ENCODE measurements around the gene ATXN1. TPM values are rescaled to one million over a fixed set of nuclear protein-coding genes. Genes with fewer than 3 reads are reported as not detected.

Gene ATXN1
- total RNA-seq, 1 experiment from 2014 or later: 8.1 TPM

DNA sequence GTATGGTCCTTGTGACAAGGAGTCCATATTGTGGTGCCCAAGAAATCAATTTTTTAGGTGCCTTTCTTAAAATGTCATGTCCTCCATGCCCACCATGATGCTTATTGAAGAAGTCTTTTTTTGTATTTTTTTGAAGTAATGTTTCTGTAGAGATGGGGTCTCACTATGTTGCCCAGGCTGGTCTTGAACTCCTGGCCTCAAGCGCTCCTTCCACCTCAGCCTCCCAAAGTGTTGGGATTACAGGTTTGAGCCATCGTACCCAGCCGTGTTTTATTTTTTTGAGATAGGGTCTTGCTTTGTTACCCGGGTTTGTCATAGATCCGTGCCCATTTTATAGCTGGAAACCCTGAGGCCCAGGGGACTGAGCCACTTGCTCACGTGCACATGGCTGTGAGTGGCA is 238.3 kb downstream of the ATXN1 start:
- ATAC-seq: no peak
- POLR2A ChIA-PET: no interaction called here
- no peak for DNase-seq (ENCODE audit: low spot score)
- no peak overlapping the region for H3K27ac Mint-ChIP-seq
- TF ChIP-seq ZNF121 (CRISPR knock-in tag; IDR thresholded peaks at IDR 0.05): 0 out of 2 replicates have a peak, but pooled peaks have one; percentile 47
- no peak for TF ChIP-seq ARID4B (CRISPR knock-in tag; IDR thresholded peaks at IDR 0.05; ENCODE audit: borderline replicate concordance)
- no peak for TF ChIP-seq MYBL2 (CRISPR knock-in tag; IDR thresholded peaks at IDR 0.05)
- TF ChIP-seq TEAD1 (CRISPR knock-in tag; IDR thresholded peaks at IDR 0.05): no peak
- no peak for TF ChIP-seq CREM (CRISPR knock-in tag; IDR thresholded peaks at IDR 0.05)
- no peak for TF ChIP-seq EMX1 (CRISPR knock-in tag; IDR thresholded peaks at IDR 0.05)
- peaks cover 13% of the 10 kb centered on the region for H3K4me1 Mint-ChIP-seq
- CTCF ChIA-PET: interaction anchor here (1.3 kb wide), 1 partner anchor 240 kb away, joined by 3 read pairs; no protein-coding TSS in a partner anchor
- no peaks in the 10 kb centered on the region for H3K36me3 Mint-ChIP-seq
- no peaks in the 10 kb centered on the region for H3K27me3 Mint-ChIP-seq (ENCODE audit: low read depth)
- no peak overlapping the region for H3K4me3 Mint-ChIP-seq
- peaks cover 4% of the 10 kb centered on the region for H3K9me3 Mint-ChIP-seq

- Mint-ChIP-seq H3K9me3 (peaks cover 4% of the 10 kb centered on the region), H3K27ac (no peak overlapping the region), H3K4me1 (peaks cover 16% of the 10 kb centered on the region), H3K4me3 (no peak overlapping the region), H3K36me3 (no peaks in the 10 kb centered on the region), H3K27me3 (ENCODE audit: low read depth) (no peaks in the 10 kb centered on the region)
- ChIA-PET POLR2A (no interaction called here), CTCF (no interaction called here)
- DNase-seq (ENCODE audit: low spot score) (no peak), ATAC-seq (no peak)
- TF ChIP-seq ESRRA (CRISPR knock-in tag; IDR thresholded peaks at IDR 0.05; ENCODE audit: borderline replicate concordance): no peak
- TF ChIP-seq, protein P1, sequence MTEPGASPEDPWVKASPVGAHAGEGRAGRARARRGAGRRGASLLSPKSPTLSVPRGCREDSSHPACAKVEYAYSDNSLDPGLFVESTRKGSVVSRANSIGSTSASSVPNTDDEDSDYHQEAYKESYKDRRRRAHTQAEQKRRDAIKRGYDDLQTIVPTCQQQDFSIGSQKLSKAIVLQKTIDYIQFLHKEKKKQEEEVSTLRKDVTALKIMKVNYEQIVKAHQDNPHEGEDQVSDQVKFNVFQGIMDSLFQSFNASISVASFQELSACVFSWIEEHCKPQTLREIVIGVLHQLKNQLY (CRISPR knock-in tag; IDR thresholded peaks at IDR 0.05): no peak
- no peak for TF ChIP-seq SMAD4 (CRISPR knock-in tag; IDR thresholded peaks at IDR 0.05)
- TF ChIP-seq ZNF219 (CRISPR knock-in tag; IDR thresholded peaks at IDR 0.05; ENCODE audit: borderline replicate concordance): no peak
- TF ChIP-seq, protein P2, sequence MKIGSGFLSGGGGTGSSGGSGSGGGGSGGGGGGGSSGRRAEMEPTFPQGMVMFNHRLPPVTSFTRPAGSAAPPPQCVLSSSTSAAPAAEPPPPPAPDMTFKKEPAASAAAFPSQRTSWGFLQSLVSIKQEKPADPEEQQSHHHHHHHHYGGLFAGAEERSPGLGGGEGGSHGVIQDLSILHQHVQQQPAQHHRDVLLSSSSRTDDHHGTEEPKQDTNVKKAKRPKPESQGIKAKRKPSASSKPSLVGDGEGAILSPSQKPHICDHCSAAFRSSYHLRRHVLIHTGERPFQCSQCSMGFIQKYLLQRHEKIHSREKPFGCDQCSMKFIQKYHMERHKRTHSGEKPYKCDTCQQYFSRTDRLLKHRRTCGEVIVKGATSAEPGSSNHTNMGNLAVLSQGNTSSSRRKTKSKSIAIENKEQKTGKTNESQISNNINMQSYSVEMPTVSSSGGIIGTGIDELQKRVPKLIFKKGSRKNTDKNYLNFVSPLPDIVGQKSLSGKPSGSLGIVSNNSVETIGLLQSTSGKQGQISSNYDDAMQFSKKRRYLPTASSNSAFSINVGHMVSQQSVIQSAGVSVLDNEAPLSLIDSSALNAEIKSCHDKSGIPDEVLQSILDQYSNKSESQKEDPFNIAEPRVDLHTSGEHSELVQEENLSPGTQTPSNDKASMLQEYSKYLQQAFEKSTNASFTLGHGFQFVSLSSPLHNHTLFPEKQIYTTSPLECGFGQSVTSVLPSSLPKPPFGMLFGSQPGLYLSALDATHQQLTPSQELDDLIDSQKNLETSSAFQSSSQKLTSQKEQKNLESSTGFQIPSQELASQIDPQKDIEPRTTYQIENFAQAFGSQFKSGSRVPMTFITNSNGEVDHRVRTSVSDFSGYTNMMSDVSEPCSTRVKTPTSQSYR (CRISPR knock-in tag; IDR thresholded peaks at IDR 0.05): no peak
- no peak for TF ChIP-seq E2F5 (CRISPR knock-in tag; IDR thresholded peaks at IDR 0.05)
- TF ChIP-seq GABPB1 (CRISPR knock-in tag; IDR thresholded peaks at IDR 0.05): no peak
- no peak for TF ChIP-seq HMGA2 (CRISPR knock-in tag; IDR thresholded peaks at IDR 0.05)
- no peak for TF ChIP-seq RORB (CRISPR knock-in tag; IDR thresholded peaks at IDR 0.05)
- TF ChIP-seq, protein P3, sequence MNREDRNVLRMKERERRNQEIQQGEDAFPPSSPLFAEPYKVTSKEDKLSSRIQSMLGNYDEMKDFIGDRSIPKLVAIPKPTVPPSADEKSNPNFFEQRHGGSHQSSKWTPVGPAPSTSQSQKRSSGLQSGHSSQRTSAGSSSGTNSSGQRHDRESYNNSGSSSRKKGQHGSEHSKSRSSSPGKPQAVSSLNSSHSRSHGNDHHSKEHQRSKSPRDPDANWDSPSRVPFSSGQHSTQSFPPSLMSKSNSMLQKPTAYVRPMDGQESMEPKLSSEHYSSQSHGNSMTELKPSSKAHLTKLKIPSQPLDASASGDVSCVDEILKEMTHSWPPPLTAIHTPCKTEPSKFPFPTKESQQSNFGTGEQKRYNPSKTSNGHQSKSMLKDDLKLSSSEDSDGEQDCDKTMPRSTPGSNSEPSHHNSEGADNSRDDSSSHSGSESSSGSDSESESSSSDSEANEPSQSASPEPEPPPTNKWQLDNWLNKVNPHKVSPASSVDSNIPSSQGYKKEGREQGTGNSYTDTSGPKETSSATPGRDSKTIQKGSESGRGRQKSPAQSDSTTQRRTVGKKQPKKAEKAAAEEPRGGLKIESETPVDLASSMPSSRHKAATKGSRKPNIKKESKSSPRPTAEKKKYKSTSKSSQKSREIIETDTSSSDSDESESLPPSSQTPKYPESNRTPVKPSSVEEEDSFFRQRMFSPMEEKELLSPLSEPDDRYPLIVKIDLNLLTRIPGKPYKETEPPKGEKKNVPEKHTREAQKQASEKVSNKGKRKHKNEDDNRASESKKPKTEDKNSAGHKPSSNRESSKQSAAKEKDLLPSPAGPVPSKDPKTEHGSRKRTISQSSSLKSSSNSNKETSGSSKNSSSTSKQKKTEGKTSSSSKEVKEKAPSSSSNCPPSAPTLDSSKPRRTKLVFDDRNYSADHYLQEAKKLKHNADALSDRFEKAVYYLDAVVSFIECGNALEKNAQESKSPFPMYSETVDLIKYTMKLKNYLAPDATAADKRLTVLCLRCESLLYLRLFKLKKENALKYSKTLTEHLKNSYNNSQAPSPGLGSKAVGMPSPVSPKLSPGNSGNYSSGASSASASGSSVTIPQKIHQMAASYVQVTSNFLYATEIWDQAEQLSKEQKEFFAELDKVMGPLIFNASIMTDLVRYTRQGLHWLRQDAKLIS (CRISPR knock-in tag; IDR thresholded peaks at IDR 0.05; ENCODE audit: borderline replicate concordance): no peak
- no peak for TF ChIP-seq ZNF121 (CRISPR knock-in tag; IDR thresholded peaks at IDR 0.05)
- TF ChIP-seq, protein P4, sequence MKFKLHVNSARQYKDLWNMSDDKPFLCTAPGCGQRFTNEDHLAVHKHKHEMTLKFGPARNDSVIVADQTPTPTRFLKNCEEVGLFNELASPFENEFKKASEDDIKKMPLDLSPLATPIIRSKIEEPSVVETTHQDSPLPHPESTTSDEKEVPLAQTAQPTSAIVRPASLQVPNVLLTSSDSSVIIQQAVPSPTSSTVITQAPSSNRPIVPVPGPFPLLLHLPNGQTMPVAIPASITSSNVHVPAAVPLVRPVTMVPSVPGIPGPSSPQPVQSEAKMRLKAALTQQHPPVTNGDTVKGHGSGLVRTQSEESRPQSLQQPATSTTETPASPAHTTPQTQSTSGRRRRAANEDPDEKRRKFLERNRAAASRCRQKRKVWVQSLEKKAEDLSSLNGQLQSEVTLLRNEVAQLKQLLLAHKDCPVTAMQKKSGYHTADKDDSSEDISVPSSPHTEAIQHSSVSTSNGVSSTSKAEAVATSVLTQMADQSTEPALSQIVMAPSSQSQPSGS (CRISPR knock-in tag; IDR thresholded peaks at IDR 0.05; ENCODE audit: borderline replicate concordance, low read depth): no peak
- TF ChIP-seq ZNF232 (CRISPR knock-in tag; IDR thresholded peaks at IDR 0.05): no peak
- TF ChIP-seq CBFB (CRISPR knock-in tag; IDR thresholded peaks at IDR 0.05; ENCODE audit: low read depth): no peak
- no peak for TF ChIP-seq TP53 (CRISPR knock-in tag; IDR thresholded peaks at IDR 0.05)
- TF ChIP-seq TEAD4 (CRISPR knock-in tag; IDR thresholded peaks at IDR 0.05): no peak
Measured at GRCh38 chr6:16521528-16521927, 239.7 kb downstream of the ATXN1 start.

All from WTC11 (cell line).